ENCODE data around the gene NPPB.

DNA sequence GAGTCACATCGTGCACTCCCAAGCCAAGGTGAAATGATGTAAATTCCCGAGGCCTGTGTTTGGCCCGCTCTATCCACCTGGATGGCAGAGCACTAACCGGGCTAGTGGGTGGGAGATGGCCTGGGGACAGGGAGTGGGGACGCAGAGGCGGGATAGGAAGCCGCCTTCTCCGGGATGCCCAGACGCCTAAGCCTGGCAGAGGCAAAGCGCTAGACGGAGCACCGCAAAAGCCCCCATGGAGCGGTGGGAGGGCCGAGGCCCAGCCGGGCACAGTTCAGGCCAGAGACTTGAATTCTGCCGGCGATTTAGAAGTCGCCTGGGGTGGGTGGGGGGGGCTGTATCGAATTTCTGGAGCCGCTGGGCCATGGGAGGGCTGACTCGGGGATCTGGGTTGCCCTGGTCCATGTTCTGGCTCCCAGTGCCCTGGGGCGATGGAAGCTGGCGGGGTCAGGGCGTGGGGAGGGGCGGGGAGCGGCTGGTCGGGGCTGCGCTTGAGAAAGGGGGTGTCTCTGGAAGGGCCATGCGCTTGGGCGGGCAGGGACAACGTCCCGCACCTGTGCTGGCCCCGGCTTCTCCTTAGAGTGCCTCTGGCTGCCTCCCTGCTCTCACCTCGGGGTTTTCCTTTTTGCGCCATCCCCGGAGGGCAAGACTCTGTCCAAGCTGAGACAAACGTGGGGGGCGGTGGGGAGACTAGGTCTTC lies 39.5 kb upstream of the NPPB start:
- TF ChIP-seq, protein P1, sequence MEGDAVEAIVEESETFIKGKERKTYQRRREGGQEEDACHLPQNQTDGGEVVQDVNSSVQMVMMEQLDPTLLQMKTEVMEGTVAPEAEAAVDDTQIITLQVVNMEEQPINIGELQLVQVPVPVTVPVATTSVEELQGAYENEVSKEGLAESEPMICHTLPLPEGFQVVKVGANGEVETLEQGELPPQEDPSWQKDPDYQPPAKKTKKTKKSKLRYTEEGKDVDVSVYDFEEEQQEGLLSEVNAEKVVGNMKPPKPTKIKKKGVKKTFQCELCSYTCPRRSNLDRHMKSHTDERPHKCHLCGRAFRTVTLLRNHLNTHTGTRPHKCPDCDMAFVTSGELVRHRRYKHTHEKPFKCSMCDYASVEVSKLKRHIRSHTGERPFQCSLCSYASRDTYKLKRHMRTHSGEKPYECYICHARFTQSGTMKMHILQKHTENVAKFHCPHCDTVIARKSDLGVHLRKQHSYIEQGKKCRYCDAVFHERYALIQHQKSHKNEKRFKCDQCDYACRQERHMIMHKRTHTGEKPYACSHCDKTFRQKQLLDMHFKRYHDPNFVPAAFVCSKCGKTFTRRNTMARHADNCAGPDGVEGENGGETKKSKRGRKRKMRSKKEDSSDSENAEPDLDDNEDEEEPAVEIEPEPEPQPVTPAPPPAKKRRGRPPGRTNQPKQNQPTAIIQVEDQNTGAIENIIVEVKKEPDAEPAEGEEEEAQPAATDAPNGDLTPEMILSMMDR (conservative IDR thresholded peaks at IDR 0.05; ENCODE audit: low read length) = no peak
- TF ChIP-seq EZH2phosphoT487 (IDR thresholded peaks at IDR 0.05; ENCODE audit: borderline replicate concordance) = no peak
